IMR-90 (cell line): ENCODE data around the gene EML4. TPM values are rescaled to one million over a fixed set of nuclear protein-coding genes. Genes with fewer than 3 reads are reported as not detected.

Source experiments
- ATAC-seq: fragments of 200-7000 bp; cut with Tn5 transposase; 2 replicates; pipeline ENCODE4 v1.9.1; 2020; ENCODE audit warnings: low read depth, mild to moderate bottlenecking, moderate library complexity
- BruUV-seq: library from RNA; stranded (reverse); fragments of 400-500 nt; replicated peaks from 2 replicates; lab custom pipeline; 2021; lab: Mats Ljungman, UMichigan
- CTCF ChIA-PET: fragments of 300-600 bp; formaldehyde crosslinking; extraction: SDS; loops from one replicate; lab custom pipeline; 2021; ENCODE audit warnings: antibody characterized with exemption; lab: Yijun Ruan, JAX
- POLR2A ChIA-PET: fragments of 300-600 bp; sonication (Branson Sonifier 250); formaldehyde crosslinking; loops from one replicate; lab custom pipeline; 2022; ENCODE audit warnings: antibody characterized with exemption; ENCODE audit not compliant: unreplicated experiment; lab: Charles Lee
- DNase-seq: peaks from one replicate; pipeline ENCODE4 v3.0.0; 2013
- H2AFZ ChIP-seq: replicated peaks from 2 replicates; pipeline ENCODE3; 2013; ENCODE audit warnings: low read length, mild to moderate bottlenecking; ENCODE audit not compliant: poor library complexity
- H2AK5ac ChIP-seq: 2 replicates; pipeline ENCODE4 v1.6.1; 2013; ENCODE audit warnings: low read depth, low read length, inconsistent platforms
- H2AK9ac ChIP-seq: replicated peaks from 2 replicates; pipeline ENCODE3; 2013; ENCODE audit warnings: mild to moderate bottlenecking, low read depth, low read length, moderate library complexity; ENCODE audit not compliant: poor library complexity
- H2BK120ac ChIP-seq: 2 replicates; pipeline ENCODE4 v1.6.1; 2013; ENCODE audit warnings: low read depth, low read length, inconsistent platforms
- H2BK15ac ChIP-seq: 3 replicates; pipeline ENCODE4 v1.6.1; 2013; ENCODE audit warnings: low read depth, low read length, inconsistent platforms
- H2BK20ac ChIP-seq: 2 replicates; pipeline ENCODE4 v1.6.1; 2013; ENCODE audit warnings: low read depth, mild to moderate bottlenecking, inconsistent platforms, low read length, moderate library complexity
- H2BK5ac ChIP-seq: 2 replicates; pipeline ENCODE4 v1.6.1; 2013; ENCODE audit warnings: mild to moderate bottlenecking, low read depth, low read length, inconsistent platforms; ENCODE audit not compliant: poor library complexity, severe bottlenecking
- H3K14ac ChIP-seq: replicated peaks from 2 replicates; pipeline ENCODE4 v1.6.1; 2013; ENCODE audit warnings: low read depth, low read length, inconsistent platforms
- H3K18ac ChIP-seq: 2 replicates; pipeline ENCODE4 v1.6.1; 2013; ENCODE audit warnings: low read depth, low read length, control low read depth
- H3K23ac ChIP-seq: 2 replicates; pipeline ENCODE4 v1.6.1; 2013; ENCODE audit warnings: low read depth, low read length, inconsistent platforms
- H3K27ac ChIP-seq: 2 replicates; pipeline ENCODE4 v1.5.1; 2013; ENCODE audit warnings: mild to moderate bottlenecking, control low read depth, low read length; ENCODE audit not compliant: insufficient read depth
- H3K27me3 ChIP-seq: 2 replicates; pipeline ENCODE4 v1.6.1; 2013; ENCODE audit warnings: low read length; ENCODE audit not compliant: control insufficient read depth, insufficient read depth
- H3K36me3 ChIP-seq: 2 replicates; pipeline ENCODE4 v1.6.1; 2013; ENCODE audit warnings: low read length, mixed read lengths; ENCODE audit not compliant: control insufficient read depth, insufficient read depth
- H3K4ac ChIP-seq: 2 replicates; pipeline ENCODE4 v1.6.1; 2013; ENCODE audit warnings: low read depth, low read length, inconsistent platforms
- H3K4me1 ChIP-seq: 2 replicates; pipeline ENCODE4 v1.6.1; 2013; ENCODE audit warnings: low read length, mixed read lengths; ENCODE audit not compliant: control insufficient read depth, insufficient read depth
- H3K4me2 ChIP-seq: 2 replicates; pipeline ENCODE4 v1.6.1; 2013; ENCODE audit warnings: low read depth, mild to moderate bottlenecking, control low read depth, low read length, moderate library complexity
- H3K4me3 ChIP-seq: 2 replicates; pipeline ENCODE4 v1.5.1; 2013; ENCODE audit warnings: low read depth, mild to moderate bottlenecking, control low read depth, low read length, moderate library complexity; ENCODE audit not compliant: insufficient read depth
- H3K56ac ChIP-seq: 2 replicates; pipeline ENCODE4 v1.6.1; 2013; ENCODE audit warnings: low read length, inconsistent platforms; ENCODE audit not compliant: insufficient read depth; ENCODE audit errors: extremely low read depth
- H3K79me1 ChIP-seq, 2 experiments: 2 replicates each; pipeline ENCODE4 v1.6.1; 2013; ENCODE audit warnings: low read length in 2 of 2, inconsistent platforms in 1 of 2, low read depth in 1 of 2
- H3K9ac ChIP-seq: 2 replicates; pipeline ENCODE4 v1.6.1; 2013; ENCODE audit warnings: low read depth, low read length, control low read depth
- H3K9me1 ChIP-seq: 2 replicates; pipeline ENCODE4 v1.6.1; 2013; ENCODE audit warnings: low read length, inconsistent platforms; ENCODE audit not compliant: insufficient read depth
- H3K9me3 ChIP-seq: 2 replicates; pipeline ENCODE4 v1.6.1; 2013; ENCODE audit warnings: low read length; ENCODE audit not compliant: control insufficient read depth, insufficient read depth
- H4K20me1 ChIP-seq: 2 replicates; pipeline ENCODE4 v1.6.1; 2013; ENCODE audit warnings: low read length, inconsistent platforms; ENCODE audit not compliant: insufficient read depth
- H4K5ac ChIP-seq: 2 replicates; pipeline ENCODE4 v1.6.1; 2013; ENCODE audit warnings: mild to moderate bottlenecking, low read depth, low read length, control low read depth
- H4K8ac ChIP-seq, 2 experiments: 2 replicates each; pipeline ENCODE4 v1.6.1; 2013; ENCODE audit warnings: low read depth in 2 of 2, low read length in 2 of 2, control low read depth in 1 of 2, inconsistent platforms in 1 of 2
- H4K91ac ChIP-seq: 2 replicates; pipeline ENCODE4 v1.6.1; 2013; ENCODE audit warnings: low read depth, low read length, inconsistent platforms; ENCODE audit not compliant: insufficient read depth
- CEBPB ChIP-seq: IDR thresholded peaks from 2 replicates; pipeline ENCODE4 v1.6.1; 2012; ENCODE audit warnings: low read depth, low read length, improper control_type of control experiment
- CHD1 ChIP-seq: IDR thresholded peaks from 2 replicates; pipeline ENCODE4 v1.6.1; 2012; ENCODE audit warnings: low read depth, low read length, improper control_type of control experiment
- MAFK ChIP-seq: IDR thresholded peaks from 2 replicates; pipeline ENCODE4 v1.6.1; 2012; ENCODE audit warnings: low read depth, low read length, improper control_type of control experiment
- MAZ ChIP-seq: IDR thresholded peaks from 2 replicates; pipeline ENCODE4 v1.6.1; 2012; ENCODE audit warnings: low read depth, mild to moderate bottlenecking, low read length, improper control_type of control experiment, moderate library complexity, borderline replicate concordance
- MXI1 ChIP-seq: IDR thresholded peaks from 2 replicates; pipeline ENCODE4 v1.6.1; 2012; ENCODE audit warnings: low read depth, mild to moderate bottlenecking, low read length, moderate library complexity, borderline replicate concordance
- NFE2L2 ChIP-seq: fragments of 150-350 bp; IDR thresholded peaks from 2 replicates; pipeline ENCODE4 v1.6.1; 2016; ENCODE audit warnings: low read depth, mild to moderate bottlenecking, low read length
- POLR2A ChIP-seq: IDR thresholded peaks from 2 replicates; pipeline ENCODE4 v1.6.1; 2012; ENCODE audit warnings: mild to moderate bottlenecking, low read depth, low read length
- RCOR1 ChIP-seq: IDR thresholded peaks from 2 replicates; pipeline ENCODE4 v1.6.1; 2012; ENCODE audit warnings: mild to moderate bottlenecking, low read length, improper control_type of control experiment; ENCODE audit not compliant: insufficient replicate concordance
- SMC3 ChIP-seq: fragments of 150-350 bp; IDR thresholded peaks from 2 replicates; pipeline ENCODE4 v1.6.1; 2016; ENCODE audit warnings: low read depth, mild to moderate bottlenecking, antibody characterized with exemption, low read length, moderate library complexity
- USF2 ChIP-seq: fragments of 150-350 bp; IDR thresholded peaks from 2 replicates; pipeline ENCODE4 v1.6.1; 2017; ENCODE audit warnings: mild to moderate bottlenecking, antibody characterized with exemption, low read length, low read depth
- dilution Hi-C: fragments of 300-500 bp; cut with HindIII; formaldehyde crosslinking; loops from one replicate; pipeline ENCODE4 v1.14.3; 2018; ENCODE audit warnings: low sequenced_read_pairs; ENCODE audit not compliant: unreplicated experiment
- in situ Hi-C: fragments of 300-500 bp; cut with MboI; formaldehyde crosslinking; loops from 3 replicates; pipeline ENCODE4 v1.14.3; 2019; ENCODE audit warnings: low sequenced_read_pairs, inconsistent platforms, mixed read lengths
- intact Hi-C: fragments of 100-400 bp; cut with micrococcal nuclease; formaldehyde crosslinking; loops from 2 replicates; pipeline ENCODE4 v1.10.0; 2022
- polyA plus RNA-seq, 3 experiments: library from polyadenylated mRNA; depleted of rRNA; stranded (reverse); fragments of >200 nt; gene quantifications; 2 replicates each; pipeline ENCODE4 v1.2.3, GENCODE V29; 2012; ENCODE audit warnings: low replicate concordance in 1 of 3
- total RNA-seq: library from RNA; depleted of rRNA; stranded (reverse); fragments of >200 nt; gene quantifications from 2 replicates; pipeline ENCODE4 v1.2.3, GENCODE V29; 2012
- TF ChIP-seq, protein P1 (sequence below): fragments of 150-350 bp; IDR thresholded peaks from 2 replicates; pipeline ENCODE4 v1.6.1; 2016; ENCODE audit warnings: low read depth, mild to moderate bottlenecking, low read length, moderate library complexity, borderline replicate concordance
- TF ChIP-seq, protein P2 (sequence below): conservative IDR thresholded peaks from 2 replicates; pipeline ENCODE4 v1.5.1; 2012; ENCODE audit warnings: mild to moderate bottlenecking, low read depth, low read length, improper control_type of control experiment

Gene EML4
- total and polyA plus RNA-seq, 2 of the 4 experiments (the other 2 are of a cell fraction), result 29.7 to 73.7 TPM

DNA sequence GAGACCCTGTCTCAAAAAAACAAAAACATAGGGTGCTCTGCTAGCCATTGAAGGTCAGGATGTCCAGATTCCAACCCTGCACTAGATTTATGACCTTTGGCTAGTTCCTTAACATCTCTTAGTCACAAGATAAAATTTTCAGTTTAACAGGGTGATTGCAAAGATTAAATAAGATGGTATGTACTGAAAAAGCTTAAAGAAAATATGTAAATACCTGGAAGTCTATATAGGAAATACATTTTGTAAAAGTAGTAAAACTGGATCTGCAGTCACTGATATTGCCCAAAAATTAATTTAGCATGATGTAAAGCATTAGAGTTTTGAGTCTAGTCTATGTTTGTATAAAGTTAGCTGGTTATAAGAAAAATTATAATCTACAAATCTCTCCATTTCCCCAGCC is 197.3 kb downstream of the EML4 start:
- ATAC-seq, result no peak
- intact Hi-C loops (loop anchor here (10.0 kb wide), 2 partner anchors 298 to 512 kb away; no protein-coding TSS in a partner anchor), in situ Hi-C loops (no loop called here), dilution Hi-C loops (no loop called here)
- no peaks in the 10 kb centered on the region for H3K9me1 ChIP-seq
- H4K91ac ChIP-seq, result no peak overlapping the region
- no peak overlapping the region for H3K4me2 ChIP-seq
- H2AFZ ChIP-seq, result no peak overlapping the region
- H2BK20ac ChIP-seq, result no peak overlapping the region
- no peak overlapping the region for H2AK5ac ChIP-seq
- no peak for DNase-seq
- H3K36me3 ChIP-seq, result no peaks in the 10 kb centered on the region
- no peak overlapping the region for H2AK9ac ChIP-seq
- no peak overlapping the region for H2BK120ac ChIP-seq
- CTCF ChIA-PET, result no interaction called here
- H4K5ac ChIP-seq, result no peak overlapping the region
- no peak overlapping the region for H3K56ac ChIP-seq
- H4K8ac ChIP-seq, result no peak overlapping the region
- H3K27me3 ChIP-seq, result peaks cover 29% of the 10 kb centered on the region
- H2BK15ac ChIP-seq, result no peak overlapping the region
- H3K79me1 ChIP-seq, result no peaks in the 10 kb centered on the region
- H4K20me1 ChIP-seq, result no peaks in the 10 kb centered on the region; the same call in 1 of the 2 replicates
- POLR2A ChIA-PET, result no interaction called here
- H3K23ac ChIP-seq, result no peak overlapping the region
- no peaks in the 10 kb centered on the region for H3K9me3 ChIP-seq
- H3K18ac ChIP-seq, result no peak overlapping the region
- H3K9ac ChIP-seq, result no peak overlapping the region
- no TSS peak for BruUV-seq
- H3K4ac ChIP-seq, result no peak overlapping the region
- no peak overlapping the region for H2BK5ac ChIP-seq
- TF ChIP-seq MAFK (no peak), MAZ (no peak), CEBPB (no peak), RCOR1 (no peak), SMC3 (no peak), USF2 (no peak), MXI1 (no peak), NFE2L2 (no peak), CHD1 (no peak), POLR2A (no peak)
- TF ChIP-seq, protein P1, sequence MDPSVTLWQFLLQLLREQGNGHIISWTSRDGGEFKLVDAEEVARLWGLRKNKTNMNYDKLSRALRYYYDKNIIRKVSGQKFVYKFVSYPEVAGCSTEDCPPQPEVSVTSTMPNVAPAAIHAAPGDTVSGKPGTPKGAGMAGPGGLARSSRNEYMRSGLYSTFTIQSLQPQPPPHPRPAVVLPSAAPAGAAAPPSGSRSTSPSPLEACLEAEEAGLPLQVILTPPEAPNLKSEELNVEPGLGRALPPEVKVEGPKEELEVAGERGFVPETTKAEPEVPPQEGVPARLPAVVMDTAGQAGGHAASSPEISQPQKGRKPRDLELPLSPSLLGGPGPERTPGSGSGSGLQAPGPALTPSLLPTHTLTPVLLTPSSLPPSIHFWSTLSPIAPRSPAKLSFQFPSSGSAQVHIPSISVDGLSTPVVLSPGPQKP, result no peak
- TF ChIP-seq, protein P2, sequence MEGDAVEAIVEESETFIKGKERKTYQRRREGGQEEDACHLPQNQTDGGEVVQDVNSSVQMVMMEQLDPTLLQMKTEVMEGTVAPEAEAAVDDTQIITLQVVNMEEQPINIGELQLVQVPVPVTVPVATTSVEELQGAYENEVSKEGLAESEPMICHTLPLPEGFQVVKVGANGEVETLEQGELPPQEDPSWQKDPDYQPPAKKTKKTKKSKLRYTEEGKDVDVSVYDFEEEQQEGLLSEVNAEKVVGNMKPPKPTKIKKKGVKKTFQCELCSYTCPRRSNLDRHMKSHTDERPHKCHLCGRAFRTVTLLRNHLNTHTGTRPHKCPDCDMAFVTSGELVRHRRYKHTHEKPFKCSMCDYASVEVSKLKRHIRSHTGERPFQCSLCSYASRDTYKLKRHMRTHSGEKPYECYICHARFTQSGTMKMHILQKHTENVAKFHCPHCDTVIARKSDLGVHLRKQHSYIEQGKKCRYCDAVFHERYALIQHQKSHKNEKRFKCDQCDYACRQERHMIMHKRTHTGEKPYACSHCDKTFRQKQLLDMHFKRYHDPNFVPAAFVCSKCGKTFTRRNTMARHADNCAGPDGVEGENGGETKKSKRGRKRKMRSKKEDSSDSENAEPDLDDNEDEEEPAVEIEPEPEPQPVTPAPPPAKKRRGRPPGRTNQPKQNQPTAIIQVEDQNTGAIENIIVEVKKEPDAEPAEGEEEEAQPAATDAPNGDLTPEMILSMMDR, result no peak
- H3K4me3 ChIP-seq, result no peak overlapping the region
- no peaks in the 10 kb centered on the region for H3K4me1 ChIP-seq
- no peak overlapping the region for H3K27ac ChIP-seq
- H3K14ac ChIP-seq, result no peak overlapping the region
